Measurements from ENCODE around the gene GPR39.
"Not testable (repeated sequence)": the region's sequence is repeated elsewhere in the genome, so short reads cannot be mapped to it uniquely, and the experiment has no call there.

Gene GPR39

GRCh38 chr2:132416723-132417395 is at the start of gene GPR39:
TSS of gene GPR39 (plus strand) at chr2:132416805.
- DNase-seq (ENCODE audit: low read depth in 2 of 3, low spot score in 1 of 3), result no peak

- no peak for DNase-seq (ENCODE audit: low read depth in 2 of 3, low spot score in 1 of 3)
Measured at GRCh38 chr2:132368191-132368590, 48.4 kb upstream of the GPR39 start.

- DNase-seq (ENCODE audit: low read depth in 2 of 3, low spot score in 1 of 3), result no peak
Measured at GRCh38 chr2:132372276-132372675, 44.3 kb upstream of the GPR39 start.

- no peak for DNase-seq (ENCODE audit: low read depth in 2 of 3, low spot score in 1 of 3)
Measured at GRCh38 chr2:132373391-132374135, 43.0 kb upstream of the GPR39 start.

- no peak for DNase-seq (ENCODE audit: low read depth in 2 of 3, low spot score in 1 of 3)
Measured at GRCh38 chr2:132374151-132374550, 42.5 kb upstream of the GPR39 start.

- no peak for DNase-seq (ENCODE audit: low read depth in 2 of 3, low spot score in 1 of 3)
Measured at GRCh38 chr2:132374551-132374950, 42.1 kb upstream of the GPR39 start.

GRCh38 chr2:132374961-132375360 is 41.6 kb upstream of the GPR39 start:
- no peak for DNase-seq (ENCODE audit: low read depth in 2 of 3, low spot score in 1 of 3)

- DNase-seq (ENCODE audit: low read depth in 2 of 3, low spot score in 1 of 3), result no peak
Measured at GRCh38 chr2:132381376-132381775, 35.2 kb upstream of the GPR39 start.

GRCh38 chr2:132383956-132384355 is 32.6 kb upstream of the GPR39 start:
- no peak for DNase-seq (ENCODE audit: low read depth in 2 of 3, low spot score in 1 of 3)

GRCh38 chr2:132384491-132385151 is 32.0 kb upstream of the GPR39 start:
- DNase-seq (ENCODE audit: low read depth in 2 of 3, low spot score in 1 of 3), result no peak

- DNase-seq (ENCODE audit: low read depth in 2 of 3, low spot score in 1 of 3), result no peak
Measured at GRCh38 chr2:132387126-132387525, 29.5 kb upstream of the GPR39 start.

GRCh38 chr2:132390076-132390475 is 26.5 kb upstream of the GPR39 start:
- no peak for DNase-seq (ENCODE audit: low read depth in 2 of 3, low spot score in 1 of 3)

GRCh38 chr2:132391378-132391777 is 25.2 kb upstream of the GPR39 start:
- DNase-seq (ENCODE audit: low read depth in 2 of 3, low spot score in 1 of 3), result no peak

- DNase-seq (ENCODE audit: low read depth in 2 of 3, low spot score in 1 of 3), result no peak
Measured at GRCh38 chr2:132392221-132392620, 24.4 kb upstream of the GPR39 start.

- DNase-seq (ENCODE audit: low read depth in 2 of 3, low spot score in 1 of 3), result no peak
Measured at GRCh38 chr2:132392879-132393278, 23.7 kb upstream of the GPR39 start.

- not testable (repeated sequence) for DNase-seq (ENCODE audit: low read depth in 2 of 3, low spot score in 1 of 3)
Measured at GRCh38 chr2:132397042-132397441, 19.6 kb upstream of the GPR39 start.

GRCh38 chr2:132400169-132400900 is 16.3 kb upstream of the GPR39 start:
- DNase-seq (ENCODE audit: low read depth in 2 of 3, low spot score in 1 of 3), result no peak

GRCh38 chr2:132400901-132401240 is 15.7 kb upstream of the GPR39 start:
- DNase-seq (ENCODE audit: low read depth in 2 of 3, low spot score in 1 of 3), result no peak

GRCh38 chr2:132401326-132401725 is 15.3 kb upstream of the GPR39 start:
- no peak for DNase-seq (ENCODE audit: low read depth in 2 of 3, low spot score in 1 of 3)

GRCh38 chr2:132403146-132403545 is 13.5 kb upstream of the GPR39 start:
- no peak for DNase-seq (ENCODE audit: low read depth in 2 of 3, low spot score in 1 of 3)

GRCh38 chr2:132404056-132404455 is 12.5 kb upstream of the GPR39 start:
- DNase-seq (ENCODE audit: low read depth in 2 of 3, low spot score in 1 of 3), result no peak

- DNase-seq (ENCODE audit: low read depth in 2 of 3, low spot score in 1 of 3), result no peak
Measured at GRCh38 chr2:132407784-132408183, 8.8 kb upstream of the GPR39 start.
